Activated CD4-positive, alpha-beta T cell treated with anti-CD3 and anti-CD28 coated beads, Interleukin-2, amount 10 ng/mL, durations not matched to agents 24 days and 14 days (primary cell): ENCODE results near the gene PPAT. TPM values are rescaled to one million over a fixed set of nuclear protein-coding genes. Genes with fewer than 3 reads are reported as not detected.

Source experiments
- DNase-seq: peaks from one replicate; pipeline ENCODE4 v3.0.0; 2022
- H3K27ac Mint-ChIP-seq: one replicate; pipeline ENCODE4 v1.8.0; 2022; ENCODE audit warnings: mild to moderate bottlenecking, mixed read lengths
- H3K27me3 Mint-ChIP-seq: one replicate; pipeline ENCODE4 v1.8.0; 2022; ENCODE audit warnings: mixed read lengths
- H3K36me3 Mint-ChIP-seq: one replicate; pipeline ENCODE4 v1.8.0; 2022; ENCODE audit warnings: low read depth, mild to moderate bottlenecking, mixed read lengths
- H3K4me1 Mint-ChIP-seq: one replicate; pipeline ENCODE4 v1.8.0; 2021; ENCODE audit warnings: mixed read lengths
- H3K4me3 Mint-ChIP-seq: one replicate; pipeline ENCODE4 v1.8.0; 2022; ENCODE audit warnings: mild to moderate bottlenecking, moderate library complexity, mixed read lengths
- H3K9me3 Mint-ChIP-seq: one replicate; pipeline ENCODE4 v1.8.0; 2021; ENCODE audit warnings: mixed read lengths
- intact Hi-C: fragments of 100-400 bp; cut with micrococcal nuclease; formaldehyde crosslinking; loops from one replicate; pipeline ENCODE4 v1.15.1; 2023
- total RNA-seq: library from RNA; stranded (reverse); gene quantifications from 2 replicates; pipeline ENCODE4 v1.2.3, GENCODE V29; 2022

Gene PPAT
- total RNA-seq, 1 donor from 2014 or later = 60.8 TPM

DNA sequence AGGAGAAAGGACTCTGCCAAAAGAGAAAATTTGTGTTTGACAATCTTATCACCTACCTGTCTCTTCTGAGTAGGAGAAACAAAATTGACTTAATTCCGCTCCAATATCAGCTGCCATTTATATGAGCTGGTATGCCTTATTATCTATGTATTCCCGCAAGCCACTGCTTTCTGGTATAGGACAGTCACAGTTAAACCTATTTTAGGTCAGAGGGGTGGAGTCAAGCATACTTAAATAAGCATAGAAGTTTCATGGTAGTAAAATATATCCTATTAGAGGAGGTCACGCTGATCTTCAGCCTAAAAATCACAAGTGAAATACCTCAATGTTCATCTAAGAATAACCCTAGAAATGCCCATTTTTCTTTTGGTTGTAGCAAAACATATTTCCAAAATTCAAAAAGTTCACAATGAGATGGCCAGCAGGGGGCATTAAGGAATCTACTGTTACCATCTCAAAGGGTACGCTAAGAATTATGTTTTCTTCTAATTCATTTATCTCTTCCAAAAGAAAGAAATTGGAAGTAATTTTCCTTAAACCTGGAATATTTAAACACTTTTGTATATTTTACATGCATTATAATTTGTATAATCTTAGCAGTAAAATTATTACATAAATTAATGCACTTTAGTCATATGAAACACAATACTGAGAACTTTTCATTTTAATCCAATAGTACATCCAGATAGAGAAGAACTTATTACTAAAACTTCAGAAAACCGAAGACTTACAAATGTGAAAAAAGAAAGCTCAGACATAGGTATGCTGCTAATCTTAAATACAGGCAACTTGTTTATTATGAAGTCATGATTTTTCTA lies 10.5 kb downstream of the PPAT start:
- peaks cover 9% of the 10 kb centered on the region for H3K36me3 Mint-ChIP-seq
- no peaks in the 10 kb centered on the region for H3K9me3 Mint-ChIP-seq
- peak; percentile 81 for DNase-seq
- no peaks in the 10 kb centered on the region for H3K27me3 Mint-ChIP-seq
- H3K4me3 Mint-ChIP-seq = no peak overlapping the region
- intact Hi-C loops = loop anchor here (1.0 to 2.0 kb wide), 2 partner anchors 9 to 412 kb away; no protein-coding TSS in a partner anchor
- peaks cover 12% of the 10 kb centered on the region for H3K4me1 Mint-ChIP-seq
- H3K27ac Mint-ChIP-seq = no peak overlapping the region

DNA sequence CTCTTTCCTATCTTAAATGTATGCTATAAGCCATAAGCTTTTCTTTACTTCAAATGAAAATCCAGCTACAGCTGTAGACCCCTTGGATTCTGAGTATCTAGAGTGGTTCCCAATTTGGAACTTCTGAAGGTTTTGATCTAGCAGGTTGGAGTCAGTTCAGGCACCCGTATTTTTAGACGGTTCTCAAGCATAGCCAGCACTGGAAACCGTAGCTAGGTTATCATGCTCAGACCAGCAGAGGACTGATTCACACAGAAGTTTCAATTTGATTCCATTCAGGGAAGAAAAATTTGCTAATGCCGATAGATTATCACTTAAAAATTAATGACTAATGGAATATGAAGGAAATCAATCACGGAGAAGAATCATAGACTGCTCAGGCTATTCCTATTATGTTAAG lies 11.2 kb downstream of the PPAT start:
- no peak overlapping the region for H3K27ac Mint-ChIP-seq
- peaks cover 9% of the 10 kb centered on the region for H3K36me3 Mint-ChIP-seq
- no peaks in the 10 kb centered on the region for H3K9me3 Mint-ChIP-seq
- H3K4me1 Mint-ChIP-seq = peaks cover 8% of the 10 kb centered on the region
- no peak for DNase-seq
- intact Hi-C loops = loop anchor here (2.0 kb wide), 1 partner anchor 413 kb away; no protein-coding TSS in a partner anchor
- no peak overlapping the region for H3K4me3 Mint-ChIP-seq
- H3K27me3 Mint-ChIP-seq = no peaks in the 10 kb centered on the region

DNA sequence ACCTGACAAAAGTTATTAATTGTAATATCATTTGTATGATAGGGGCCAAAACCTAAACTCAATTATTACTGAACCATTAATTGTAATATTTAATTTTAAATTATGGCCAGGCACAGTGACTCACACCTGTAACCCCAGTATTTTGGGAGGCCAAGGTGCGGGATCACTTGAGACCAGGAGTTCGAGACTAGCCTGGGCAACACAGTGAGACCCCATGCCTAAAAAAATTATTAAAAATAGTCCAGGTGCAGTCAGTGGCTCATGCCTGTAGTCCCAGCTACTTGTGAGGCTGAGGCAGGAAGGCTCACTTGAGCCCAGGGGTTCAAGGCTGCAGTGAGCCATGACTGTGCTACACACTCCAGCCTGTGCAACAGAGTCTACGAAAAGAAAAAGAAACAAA lies 18.0 kb downstream of the PPAT start:
- DNase-seq = no peak
- intact Hi-C loops = no loop called here
- no peak overlapping the region for H3K4me3 Mint-ChIP-seq
- peaks cover 2% of the 10 kb centered on the region for H3K4me1 Mint-ChIP-seq
- H3K36me3 Mint-ChIP-seq = no peaks in the 10 kb centered on the region
- H3K9me3 Mint-ChIP-seq = no peaks in the 10 kb centered on the region
- no peak overlapping the region for H3K27ac Mint-ChIP-seq
- no peaks in the 10 kb centered on the region for H3K27me3 Mint-ChIP-seq

DNA sequence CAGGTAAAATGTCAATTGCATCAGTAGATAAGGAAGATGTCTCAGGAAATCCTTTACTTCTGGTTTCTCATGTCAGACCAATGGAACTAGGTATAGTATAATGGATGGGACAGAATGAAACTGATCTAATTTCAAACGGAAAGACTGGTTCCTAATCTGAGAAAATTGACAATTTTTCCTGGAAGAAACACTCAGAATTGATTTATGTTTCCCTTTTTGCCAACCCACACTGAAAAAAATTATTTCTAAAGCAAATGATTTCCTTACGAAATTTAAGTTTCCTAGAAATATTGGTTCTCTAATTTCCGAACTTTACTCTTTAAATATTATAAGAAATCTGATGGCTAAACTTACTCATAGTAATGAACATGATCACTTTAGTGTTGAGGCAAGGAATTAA lies 19.1 kb downstream of the PPAT start:
- H3K36me3 Mint-ChIP-seq = no peaks in the 10 kb centered on the region
- intact Hi-C loops = no loop called here
- H3K4me1 Mint-ChIP-seq = peaks cover 5% of the 10 kb centered on the region
- no peak overlapping the region for H3K27ac Mint-ChIP-seq
- no peak for DNase-seq
- H3K4me3 Mint-ChIP-seq = no peak overlapping the region
- H3K9me3 Mint-ChIP-seq = no peaks in the 10 kb centered on the region
- H3K27me3 Mint-ChIP-seq = no peaks in the 10 kb centered on the region

DNA sequence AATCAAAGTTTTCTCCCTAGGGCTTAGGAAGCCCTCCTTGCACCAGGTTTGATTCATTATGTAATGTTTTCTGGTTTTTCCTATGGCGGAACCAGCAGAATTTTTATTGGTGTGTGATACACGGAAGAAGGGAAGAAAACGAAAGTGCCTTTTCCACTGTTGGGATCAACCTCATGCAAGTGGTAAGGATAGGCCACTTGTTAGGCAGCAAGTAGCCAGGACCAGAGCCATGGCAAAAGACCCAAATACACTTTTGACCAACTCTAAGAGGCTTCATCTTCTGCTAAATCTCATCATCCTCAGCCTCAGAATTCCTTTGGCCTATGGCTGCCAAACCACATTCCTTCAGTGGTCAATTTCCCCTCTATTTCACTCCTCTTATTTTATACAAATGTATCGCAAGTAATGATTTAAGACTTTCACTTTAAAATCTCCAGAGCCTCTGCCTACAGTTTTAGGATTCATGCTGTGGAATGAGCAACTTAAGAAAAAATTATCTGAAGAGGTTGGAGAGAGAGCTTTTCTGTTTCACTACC lies 21.2 kb downstream of the PPAT start:
- Mint-ChIP-seq H3K27ac (no peak overlapping the region), H3K4me3 (no peak overlapping the region), H3K9me3 (no peaks in the 10 kb centered on the region), H3K27me3 (no peaks in the 10 kb centered on the region), H3K36me3 (no peaks in the 10 kb centered on the region), H3K4me1 (peaks cover 12% of the 10 kb centered on the region)
- intact Hi-C loops = loop anchor here (2.0 kb wide), 1 partner anchor 21 kb away; the partner anchor contains the start of gene PPAT
- DNase-seq = no peak

DNA sequence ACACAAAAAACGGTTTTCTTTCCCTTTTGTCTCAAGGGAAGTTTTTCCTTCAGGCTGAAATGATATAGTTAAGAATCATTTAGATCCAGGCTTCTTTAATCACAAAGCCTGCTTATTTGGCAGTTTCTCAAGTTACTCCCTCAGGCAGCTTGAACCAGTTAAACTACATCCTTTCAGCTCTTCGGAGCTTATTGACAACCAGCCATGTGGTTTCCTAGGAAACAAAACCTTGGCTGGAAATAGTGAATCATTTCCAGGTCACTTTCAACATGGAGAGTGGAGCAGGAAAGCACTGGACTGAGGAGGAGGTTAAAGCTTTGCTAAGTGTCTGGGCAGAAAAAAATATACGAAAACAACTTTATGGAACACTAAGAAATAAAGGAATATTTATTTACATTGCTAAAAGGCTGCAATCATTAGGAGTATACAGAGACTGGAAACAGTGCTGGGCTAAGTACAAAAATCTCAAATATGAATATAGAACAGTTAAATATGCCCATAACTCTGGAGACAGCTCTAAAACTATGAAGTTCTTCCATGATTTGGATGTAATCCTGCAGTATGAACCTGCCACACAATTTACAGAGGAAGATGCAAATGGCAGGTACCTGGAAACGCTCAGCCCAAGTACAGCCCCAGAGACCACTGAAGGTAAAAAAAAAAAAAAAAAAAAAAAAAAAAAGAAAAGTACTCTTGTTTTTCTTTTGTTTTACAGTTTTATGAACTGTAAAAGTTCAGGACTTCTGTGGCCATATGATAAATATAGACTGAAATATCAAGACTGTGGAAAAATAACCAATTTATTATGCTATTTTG lies 25.0 kb downstream of the PPAT start:
- DNase-seq = peak; percentile 67
- H3K9me3 Mint-ChIP-seq = no peaks in the 10 kb centered on the region
- H3K4me3 Mint-ChIP-seq = no peak overlapping the region
- H3K27me3 Mint-ChIP-seq = no peaks in the 10 kb centered on the region
- peaks cover 14% of the 10 kb centered on the region for H3K4me1 Mint-ChIP-seq
- H3K27ac Mint-ChIP-seq = peak overlapping the region; percentile 76
- intact Hi-C loops = no loop called here
- H3K36me3 Mint-ChIP-seq = peaks cover 17% of the 10 kb centered on the region

DNA sequence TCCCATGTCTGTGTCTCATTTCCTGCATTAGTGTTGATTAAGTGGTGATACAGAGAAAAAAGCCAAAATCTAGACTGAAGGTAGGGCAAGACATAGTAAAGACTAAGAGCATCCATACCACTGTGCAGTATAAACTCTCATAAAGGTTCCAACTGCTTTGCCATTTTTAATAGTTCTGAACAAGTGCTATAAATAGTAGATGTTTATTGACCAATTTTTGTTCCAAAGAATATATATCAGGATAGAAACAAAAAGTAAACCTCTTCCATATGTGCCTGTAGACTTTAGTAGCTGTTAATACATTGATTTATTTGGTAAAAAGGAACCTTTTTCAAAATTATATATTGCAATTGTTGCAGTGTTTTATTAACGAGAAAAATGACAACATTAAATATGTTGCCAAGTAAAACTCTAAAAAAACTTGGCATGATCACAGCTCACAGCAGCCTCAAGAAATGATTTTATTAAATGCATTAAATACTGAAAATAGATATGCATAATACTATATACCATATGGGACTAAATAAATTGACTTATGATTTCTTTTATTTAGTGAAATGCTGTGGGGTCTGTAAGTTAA lies 25.8 kb downstream of the PPAT start:
- H3K4me1 Mint-ChIP-seq = peaks cover 14% of the 10 kb centered on the region

DNA sequence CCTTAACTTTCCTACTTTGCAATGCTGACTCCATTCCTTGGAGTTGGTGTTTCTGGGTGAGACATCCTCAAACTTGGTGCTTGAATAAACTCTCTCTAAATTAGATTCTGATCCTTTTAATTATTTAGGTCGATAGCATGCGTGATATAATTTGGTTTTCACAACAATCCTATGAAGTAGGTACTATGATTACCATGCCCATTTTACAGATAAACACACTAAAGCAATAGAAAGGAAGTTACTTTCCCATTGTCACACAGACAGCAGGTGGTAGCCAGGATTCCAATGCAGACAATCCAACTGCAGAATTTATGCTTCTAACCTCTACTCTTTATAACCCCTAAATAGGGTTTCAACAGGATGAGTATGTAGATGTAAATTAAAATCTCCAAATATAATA lies 26.4 kb downstream of the PPAT start:
- no peak overlapping the region for H3K4me3 Mint-ChIP-seq
- no peaks in the 10 kb centered on the region for H3K9me3 Mint-ChIP-seq
- H3K27ac Mint-ChIP-seq = no peak overlapping the region
- intact Hi-C loops = no loop called here
- peaks cover 20% of the 10 kb centered on the region for H3K36me3 Mint-ChIP-seq
- H3K4me1 Mint-ChIP-seq = peaks cover 14% of the 10 kb centered on the region
- no peak for DNase-seq
- H3K27me3 Mint-ChIP-seq = no peaks in the 10 kb centered on the region

More for the DNA sequence above, 25.8 kb downstream of the PPAT start:
- no peak overlapping the region for H3K27ac Mint-ChIP-seq
- no peak overlapping the region for H3K4me3 Mint-ChIP-seq
- DNase-seq = no peak
- no peaks in the 10 kb centered on the region for H3K9me3 Mint-ChIP-seq
- H3K36me3 Mint-ChIP-seq = peaks cover 20% of the 10 kb centered on the region
- no peaks in the 10 kb centered on the region for H3K27me3 Mint-ChIP-seq
- intact Hi-C loops = no loop called here

DNA sequence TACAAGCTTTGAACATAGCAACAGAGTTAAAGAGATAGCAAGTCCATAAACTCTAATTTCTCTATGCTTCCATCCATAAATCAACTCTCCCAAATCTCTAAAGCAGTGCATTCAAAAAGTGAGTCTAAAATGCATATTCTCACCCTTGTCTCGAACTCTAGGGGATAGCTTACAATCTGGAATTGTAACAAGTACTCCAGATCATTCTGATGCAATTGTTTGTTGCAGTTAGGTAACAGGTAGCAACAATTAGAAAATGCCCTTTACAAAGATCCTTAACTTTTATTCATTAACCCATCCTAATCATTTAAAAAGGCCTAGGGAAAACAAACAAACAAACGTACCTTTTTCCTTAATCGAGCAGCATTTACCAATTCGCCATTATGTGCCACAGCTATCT lies 29.3 kb downstream of the PPAT start:
- intact Hi-C loops = no loop called here
- H3K9me3 Mint-ChIP-seq = no peaks in the 10 kb centered on the region
- peaks cover 9% of the 10 kb centered on the region for H3K4me1 Mint-ChIP-seq
- H3K27ac Mint-ChIP-seq = no peak overlapping the region
- H3K27me3 Mint-ChIP-seq = no peaks in the 10 kb centered on the region
- H3K36me3 Mint-ChIP-seq = peaks cover 26% of the 10 kb centered on the region
- H3K4me3 Mint-ChIP-seq = no peak overlapping the region
- DNase-seq = no peak

DNA sequence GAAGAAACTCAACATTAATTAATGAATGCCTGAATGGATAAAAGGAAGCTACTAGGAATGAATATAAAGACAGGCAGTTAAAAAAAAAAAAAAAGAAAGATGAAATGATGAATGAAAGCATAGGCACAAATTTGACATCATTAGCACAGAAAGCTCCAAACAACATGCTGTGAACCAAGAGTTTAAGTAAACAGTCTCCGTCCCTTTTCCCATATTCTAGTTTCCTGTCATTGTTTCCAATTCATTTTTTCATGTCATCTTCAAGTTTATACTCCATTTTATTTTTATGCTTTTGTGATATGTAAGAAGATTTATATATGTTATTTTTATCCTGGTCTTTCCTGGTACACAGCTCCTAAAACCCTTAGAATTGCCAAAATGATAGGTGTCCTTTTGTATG lies 30.4 kb downstream of the PPAT start:
- Mint-ChIP-seq H3K27ac (no peak overlapping the region), H3K4me1 (peaks cover 3% of the 10 kb centered on the region), H3K27me3 (no peaks in the 10 kb centered on the region), H3K4me3 (no peak overlapping the region), H3K36me3 (peaks cover 35% of the 10 kb centered on the region), H3K9me3 (no peaks in the 10 kb centered on the region)
- DNase-seq = no peak
- intact Hi-C loops = loop anchor here (2.0 kb wide), 1 partner anchor 18 kb away; the partner anchor contains the start of gene AASDH

DNA sequence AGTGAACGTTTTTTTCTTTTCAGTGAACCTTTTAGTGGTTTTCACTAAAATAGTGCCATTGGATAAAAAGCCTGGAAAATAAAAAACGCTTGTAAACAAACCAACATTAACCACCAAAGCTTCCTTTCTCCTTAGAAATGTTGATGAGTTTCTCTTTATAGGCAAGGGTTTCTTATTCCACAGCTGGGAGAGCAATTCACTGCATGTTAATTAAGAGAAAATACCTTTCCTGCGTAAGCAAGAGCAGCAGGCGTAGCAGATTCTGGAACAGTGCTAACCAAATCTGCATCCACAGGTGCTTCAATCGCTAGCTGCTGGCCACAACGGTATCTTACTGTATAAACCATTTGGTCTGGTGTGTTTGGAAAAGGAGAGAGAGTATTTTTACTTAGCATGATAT lies 34.9 kb downstream of the PPAT start:
- no peaks in the 10 kb centered on the region for H3K27me3 Mint-ChIP-seq
- DNase-seq = peak; percentile 41
- H3K4me3 Mint-ChIP-seq = no peak overlapping the region
- H3K4me1 Mint-ChIP-seq = no peaks in the 10 kb centered on the region
- intact Hi-C loops = no loop called here
- no peak overlapping the region for H3K27ac Mint-ChIP-seq
- peaks cover 34% of the 10 kb centered on the region for H3K36me3 Mint-ChIP-seq
- no peaks in the 10 kb centered on the region for H3K9me3 Mint-ChIP-seq

DNA sequence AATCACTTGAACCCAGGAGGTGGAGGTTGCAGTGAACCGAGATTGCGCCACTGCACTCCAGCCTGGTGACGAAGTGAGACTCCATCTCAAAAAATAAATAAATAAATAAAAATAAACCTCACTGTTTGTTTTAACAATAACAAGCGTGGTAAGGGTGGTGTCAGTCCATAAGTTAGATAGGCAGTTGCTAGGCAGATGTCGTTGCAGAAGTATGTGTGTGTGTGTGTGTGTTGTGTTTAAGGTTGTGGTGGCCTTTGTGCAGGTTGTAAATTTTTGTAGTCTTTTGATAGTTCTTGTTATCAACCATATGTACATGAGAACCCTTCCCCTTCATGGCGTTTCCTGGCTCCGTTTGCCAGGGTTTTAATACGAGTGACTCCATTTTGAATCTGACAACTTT lies 44.1 kb downstream of the PPAT start:
- H3K36me3 Mint-ChIP-seq = peaks cover 20% of the 10 kb centered on the region
- no peak overlapping the region for H3K27ac Mint-ChIP-seq
- intact Hi-C loops = no loop called here
- no peak for DNase-seq
- peaks cover 29% of the 10 kb centered on the region for H3K4me1 Mint-ChIP-seq
- no peaks in the 10 kb centered on the region for H3K9me3 Mint-ChIP-seq
- no peaks in the 10 kb centered on the region for H3K27me3 Mint-ChIP-seq
- H3K4me3 Mint-ChIP-seq = no peak overlapping the region

DNA sequence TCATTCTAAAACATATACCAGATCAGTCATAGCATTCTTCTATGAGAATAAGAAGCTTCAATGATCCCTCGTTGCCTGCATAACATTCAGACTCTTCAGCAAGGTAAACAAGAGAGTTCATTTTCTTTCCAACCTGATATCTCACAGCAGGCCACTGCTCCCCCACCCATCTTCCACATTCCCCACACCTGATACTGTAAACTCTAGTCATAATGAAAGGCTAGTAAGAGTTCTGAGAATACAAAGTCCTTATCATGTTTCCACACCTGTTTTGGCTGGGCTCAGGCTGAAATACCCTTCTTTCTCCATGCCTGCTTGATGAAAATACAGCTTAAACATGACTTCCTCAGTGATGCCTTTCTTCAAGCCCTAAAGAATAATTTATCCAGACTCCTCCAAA lies 45.9 kb downstream of the PPAT start:
- Mint-ChIP-seq H3K4me3 (peak overlapping the region; percentile 14), H3K36me3 (peaks cover 13% of the 10 kb centered on the region), H3K4me1 (peaks cover 27% of the 10 kb centered on the region), H3K9me3 (no peaks in the 10 kb centered on the region), H3K27ac (peak overlapping the region; percentile 54), H3K27me3 (no peaks in the 10 kb centered on the region)
- intact Hi-C loops = loop anchor here (5.0 kb wide), 1 partner anchor 207 kb away; no protein-coding TSS in a partner anchor
- DNase-seq = no peak
